GM12874 (cell line): ENCODE results near the gene KLF6.

Source experiments
- CTCF ChIP-seq: IDR thresholded peaks from 2 replicates; pipeline ENCODE4 v1.5.1; 2011; ENCODE audit warnings: low read depth, mild to moderate bottlenecking, control low read depth, low read length, moderate library complexity; ENCODE audit not compliant: insufficient read depth

The KLF6 gene

GRCh38 chr10:3828404-3829155 is 43.6 kb upstream of the KLF6 start:
- no peak for TF ChIP-seq CTCF

GRCh38 chr10:3827768-3828403 is 42.9 kb upstream of the KLF6 start:
- no peak for TF ChIP-seq CTCF

GRCh38 chr10:3827266-3827665 is 42.3 kb upstream of the KLF6 start:
- TF ChIP-seq CTCF, result no peak

GRCh38 chr10:3825862-3826351 is 40.9 kb upstream of the KLF6 start:
- no peak for TF ChIP-seq CTCF

GRCh38 chr10:3825244-3825643 is 40.2 kb upstream of the KLF6 start:
- TF ChIP-seq CTCF, result no peak

- TF ChIP-seq CTCF, result no peak
Observed at GRCh38 chr10:3822541-3823330, 37.7 kb upstream of the KLF6 start.

GRCh38 chr10:3820255-3820654 is 35.2 kb upstream of the KLF6 start:
- no peak for TF ChIP-seq CTCF
